Esophagus muscularis mucosa (tissue), 4 donors: ENCODE measurements around the gene LCP2.

Experiments used
- CTCF ChIP-seq, 3 experiments: fragments of 200-600 bp in 2 of 3; fragments of 450-650 bp in 1 of 3; sonication (generic) in 2 of 3; IDR thresholded peaks; one replicate each; pipeline ENCODE4 v1.5.1; 2017 to 2019; ENCODE audit warnings: antibody characterized with exemption in 3 of 3, mild to moderate bottlenecking in 2 of 3, moderate library complexity in 1 of 3
- EP300 ChIP-seq: sonication (generic); formaldehyde crosslinking; IDR thresholded peaks from one replicate; pipeline ENCODE4 v1.6.1; 2017; ENCODE audit warnings: antibody characterized with exemption
- POLR2A ChIP-seq: fragments of 450-650 bp; IDR thresholded peaks from one replicate; pipeline ENCODE4 v1.6.1; 2017; ENCODE audit warnings: antibody characterized with exemption, moderate library complexity, mild to moderate bottlenecking, low read depth
- POLR2AphosphoS5 ChIP-seq, 2 donors: sonication (generic); formaldehyde crosslinking; IDR thresholded peaks; one replicate each; pipeline ENCODE4 v1.6.1; 2017; ENCODE audit warnings: antibody characterized with exemption in 2 of 2

- TF ChIP-seq CTCF (IDR thresholded peaks at IDR 0.05) (no peak), POLR2A (no peak), POLR2AphosphoS5 (IDR thresholded peaks at IDR 0.05) (no peak), EP300 (no peak)
Observed at GRCh38 chr5:170289121-170289520, 8.5 kb downstream of the LCP2 start.
